Fibroblast of mammary gland (primary cell): ENCODE results near the gene NTN3.

Experiments used
- DNase-seq: peaks from one replicate; pipeline ENCODE4 v3.0.0-alpha.2; 2010; ENCODE audit warnings: low read depth
- H3K4me3 ChIP-seq: 2 replicates; pipeline ENCODE4 v1.5.1; 2011; ENCODE audit warnings: low read depth, mild to moderate bottlenecking, low read length, moderate library complexity; ENCODE audit not compliant: control insufficient read depth
- CTCF ChIP-seq: conservative IDR thresholded peaks from 2 replicates; pipeline ENCODE4 v1.5.1; 2011; ENCODE audit warnings: low read depth, low read length, inconsistent platforms; ENCODE audit not compliant: control insufficient read depth, insufficient read depth

NTN3 gene

GRCh38 chr16:2498531-2499253, 27.6 kb downstream of the NTN3 start:
- TF ChIP-seq CTCF: no peak
- no peak overlapping the region for H3K4me3 ChIP-seq
- no peak for DNase-seq

GRCh38 chr16:2499454-2499853, 28.4 kb downstream of the NTN3 start:
- H3K4me3 ChIP-seq: no peak overlapping the region
- no peak for TF ChIP-seq CTCF
- no peak for DNase-seq

GRCh38 chr16:2499890-2500429, 28.9 kb downstream of the NTN3 start:
- no peak for DNase-seq
- no peak for TF ChIP-seq CTCF
- H3K4me3 ChIP-seq: no peak overlapping the region

GRCh38 chr16:2500430-2500917, 29.4 kb downstream of the NTN3 start:
- H3K4me3 ChIP-seq: no peak overlapping the region
- TF ChIP-seq CTCF: peak; percentile 4
- no peak for DNase-seq

GRCh38 chr16:2500918-2501750, 30.0 kb downstream of the NTN3 start:
- H3K4me3 ChIP-seq: no peak overlapping the region
- peak; percentile 92 for TF ChIP-seq CTCF
- DNase-seq: peak; percentile 67

GRCh38 chr16:2501946-2502895, 31.1 kb downstream of the NTN3 start:
- DNase-seq: no peak
- TF ChIP-seq CTCF: no peak
- H3K4me3 ChIP-seq: no peak overlapping the region
